Neural cell (in vitro differentiated cells): ENCODE data around the gene LRRC8B.

ENCODE experiments used
- MXI1 ChIP-seq: fragments of 450-650 bp; conservative IDR thresholded peaks from 2 replicates; pipeline ENCODE4 v1.6.1; 2014; ENCODE audit warnings: antibody characterized with exemption, mild to moderate bottlenecking; ENCODE audit not compliant: poor library complexity, severe bottlenecking
- POLR2AphosphoS5 ChIP-seq: IDR thresholded peaks from 2 replicates; pipeline ENCODE4 v1.6.1; 2012
- TF ChIP-seq, protein P1 (sequence below): fragments of 450-650 bp; IDR thresholded peaks from 2 replicates; pipeline ENCODE4 v1.5.1; 2014; ENCODE audit warnings: antibody characterized with exemption, mild to moderate bottlenecking, moderate library complexity; ENCODE audit not compliant: poor library complexity, severe bottlenecking

GRCh38 chr1:89603651-89604413 lies 79.2 kb downstream of the LRRC8B start:
- TF ChIP-seq MXI1 (no peak), POLR2AphosphoS5 (no peak)
- TF ChIP-seq, protein P1, sequence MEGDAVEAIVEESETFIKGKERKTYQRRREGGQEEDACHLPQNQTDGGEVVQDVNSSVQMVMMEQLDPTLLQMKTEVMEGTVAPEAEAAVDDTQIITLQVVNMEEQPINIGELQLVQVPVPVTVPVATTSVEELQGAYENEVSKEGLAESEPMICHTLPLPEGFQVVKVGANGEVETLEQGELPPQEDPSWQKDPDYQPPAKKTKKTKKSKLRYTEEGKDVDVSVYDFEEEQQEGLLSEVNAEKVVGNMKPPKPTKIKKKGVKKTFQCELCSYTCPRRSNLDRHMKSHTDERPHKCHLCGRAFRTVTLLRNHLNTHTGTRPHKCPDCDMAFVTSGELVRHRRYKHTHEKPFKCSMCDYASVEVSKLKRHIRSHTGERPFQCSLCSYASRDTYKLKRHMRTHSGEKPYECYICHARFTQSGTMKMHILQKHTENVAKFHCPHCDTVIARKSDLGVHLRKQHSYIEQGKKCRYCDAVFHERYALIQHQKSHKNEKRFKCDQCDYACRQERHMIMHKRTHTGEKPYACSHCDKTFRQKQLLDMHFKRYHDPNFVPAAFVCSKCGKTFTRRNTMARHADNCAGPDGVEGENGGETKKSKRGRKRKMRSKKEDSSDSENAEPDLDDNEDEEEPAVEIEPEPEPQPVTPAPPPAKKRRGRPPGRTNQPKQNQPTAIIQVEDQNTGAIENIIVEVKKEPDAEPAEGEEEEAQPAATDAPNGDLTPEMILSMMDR, result no peak
